Activated T-cell treated with anti-CD3 and anti-CD28 coated beads for 4 hours (primary cell): ENCODE measurements around the gene ACY1.

ENCODE experiments used
- DNase-seq: peaks from one replicate; pipeline ENCODE4 v3.0.0-alpha.2; 2020

ACY1 gene

DNA sequence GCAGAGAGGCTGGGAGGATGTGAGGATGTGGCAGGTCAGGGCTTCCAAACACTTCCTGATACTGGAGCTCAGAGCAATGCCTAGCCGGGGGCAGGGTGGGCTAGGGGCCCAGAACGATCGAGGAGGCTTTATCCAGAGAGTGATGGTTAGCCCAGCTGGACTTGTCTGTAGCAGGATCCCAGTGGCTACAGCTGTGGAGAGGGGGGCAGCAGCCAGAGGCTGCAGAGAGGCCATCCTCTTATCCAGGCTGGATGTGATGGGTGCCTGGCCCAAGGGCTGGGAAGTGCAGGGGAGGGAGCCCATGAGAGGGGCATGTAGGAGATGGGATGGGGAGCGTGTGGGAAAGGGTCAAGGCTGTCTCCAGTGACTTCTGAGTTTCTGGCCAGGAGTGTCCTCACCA lies 36.5 kb upstream of the ACY1 start:
- DNase-seq: no peak

GRCh38 chr3:51947215-51947900 lies 36.0 kb upstream of the ACY1 start:
- DNase-seq: no peak

DNA sequence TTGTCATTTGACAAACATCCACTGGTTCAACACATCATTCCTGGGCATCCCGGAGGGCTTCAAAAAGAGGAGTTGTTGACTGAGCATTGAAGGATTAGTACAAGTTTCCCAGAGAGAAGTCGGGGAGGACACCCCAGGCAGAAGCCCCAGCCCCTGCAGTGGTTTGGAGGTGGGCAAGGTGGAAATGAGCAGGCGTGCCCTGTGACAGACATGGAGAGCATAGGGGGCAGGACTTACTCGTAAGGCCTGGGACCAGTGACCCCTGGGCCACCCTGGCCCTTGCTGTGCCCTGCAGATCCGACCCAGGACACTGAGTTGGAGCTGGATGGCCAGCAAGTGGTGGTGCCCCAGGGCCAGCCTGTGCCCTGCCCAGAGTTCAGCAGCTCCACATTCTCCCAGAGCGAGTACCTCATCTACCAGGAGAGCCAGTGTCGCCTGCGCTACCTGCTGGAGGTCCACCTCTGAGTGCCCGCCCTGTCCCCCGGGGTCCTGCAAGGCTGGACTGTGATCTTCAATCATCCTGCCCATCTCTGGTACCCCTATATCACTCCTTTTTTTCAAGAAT lies 35.2 kb upstream of the ACY1 start:
- no peak for DNase-seq

DNA sequence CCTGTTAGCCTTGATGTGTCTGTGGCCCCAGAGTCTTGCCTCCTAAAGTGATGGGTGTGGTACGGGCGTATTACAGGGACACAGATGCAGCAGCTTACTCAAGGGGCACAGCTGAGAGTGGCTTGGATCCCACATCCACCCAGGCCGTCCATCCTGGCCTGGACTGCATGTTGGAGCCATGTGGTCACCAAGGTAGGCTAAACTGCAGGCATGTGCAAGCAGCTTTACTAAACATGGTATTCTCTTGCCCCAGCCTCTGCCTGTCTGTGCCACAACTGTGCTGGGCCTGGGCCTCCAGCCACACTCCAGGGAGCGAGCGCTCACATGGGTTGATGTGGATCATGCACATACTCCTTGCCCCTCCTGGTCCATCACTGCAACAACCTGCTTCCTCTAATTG lies 34.2 kb upstream of the ACY1 start:
- DNase-seq: no peak

DNA sequence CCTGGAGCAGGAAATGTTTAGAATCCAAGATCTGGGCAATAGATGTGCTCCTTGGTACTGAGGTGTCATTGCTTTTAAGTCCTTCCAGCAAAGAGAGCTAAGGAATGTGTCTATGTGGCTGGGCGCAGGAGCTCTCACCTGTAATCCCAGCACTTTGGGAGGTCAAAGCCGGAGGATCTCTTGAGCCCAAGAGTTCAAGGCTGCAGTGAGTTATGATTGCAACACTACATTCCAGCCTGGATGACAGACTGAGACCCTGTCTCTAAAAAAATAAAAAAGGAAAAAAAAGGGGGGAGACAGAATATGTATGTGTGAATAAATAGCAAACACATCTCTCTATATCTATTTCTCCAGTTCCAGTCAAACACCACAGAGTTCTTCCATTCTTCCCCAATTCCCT lies 32.4 kb upstream of the ACY1 start:
- DNase-seq: no peak

- no peak for DNase-seq
These were observed 29.9 kb upstream of the ACY1 start for GRCh38 chr3:51953445-51953844.

GRCh38 chr3:51954105-51954504 lies 29.2 kb upstream of the ACY1 start:
- DNase-seq: no peak

DNA sequence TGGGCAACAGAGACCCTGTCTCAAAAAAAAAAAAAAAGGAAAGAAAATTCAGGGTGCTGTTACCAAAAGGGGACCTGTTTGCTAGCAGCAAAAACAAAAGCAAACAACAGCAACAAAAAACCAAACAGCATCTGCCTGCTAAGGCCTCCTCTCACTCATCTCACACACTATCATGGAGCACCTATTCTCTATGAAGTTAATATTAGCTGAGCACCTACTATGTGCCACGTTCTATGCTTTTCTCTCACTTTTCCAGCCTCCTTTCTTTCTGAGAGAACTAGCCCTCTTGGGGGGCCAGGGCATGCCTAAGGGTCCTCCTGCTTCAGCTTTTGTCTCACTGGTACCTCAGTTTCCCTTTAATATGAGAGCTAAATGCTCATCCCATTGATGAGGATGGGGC lies 28.6 kb upstream of the ACY1 start:
- no peak for DNase-seq

GRCh38 chr3:51955175-51955892 lies 28.0 kb upstream of the ACY1 start, which contains the start of gene GPR62:
Gene GPR62 (plus strand): TSS chr3:51955381. CDS start chr3:51955653, 272 bp downstream.
- no peak for DNase-seq

DNA sequence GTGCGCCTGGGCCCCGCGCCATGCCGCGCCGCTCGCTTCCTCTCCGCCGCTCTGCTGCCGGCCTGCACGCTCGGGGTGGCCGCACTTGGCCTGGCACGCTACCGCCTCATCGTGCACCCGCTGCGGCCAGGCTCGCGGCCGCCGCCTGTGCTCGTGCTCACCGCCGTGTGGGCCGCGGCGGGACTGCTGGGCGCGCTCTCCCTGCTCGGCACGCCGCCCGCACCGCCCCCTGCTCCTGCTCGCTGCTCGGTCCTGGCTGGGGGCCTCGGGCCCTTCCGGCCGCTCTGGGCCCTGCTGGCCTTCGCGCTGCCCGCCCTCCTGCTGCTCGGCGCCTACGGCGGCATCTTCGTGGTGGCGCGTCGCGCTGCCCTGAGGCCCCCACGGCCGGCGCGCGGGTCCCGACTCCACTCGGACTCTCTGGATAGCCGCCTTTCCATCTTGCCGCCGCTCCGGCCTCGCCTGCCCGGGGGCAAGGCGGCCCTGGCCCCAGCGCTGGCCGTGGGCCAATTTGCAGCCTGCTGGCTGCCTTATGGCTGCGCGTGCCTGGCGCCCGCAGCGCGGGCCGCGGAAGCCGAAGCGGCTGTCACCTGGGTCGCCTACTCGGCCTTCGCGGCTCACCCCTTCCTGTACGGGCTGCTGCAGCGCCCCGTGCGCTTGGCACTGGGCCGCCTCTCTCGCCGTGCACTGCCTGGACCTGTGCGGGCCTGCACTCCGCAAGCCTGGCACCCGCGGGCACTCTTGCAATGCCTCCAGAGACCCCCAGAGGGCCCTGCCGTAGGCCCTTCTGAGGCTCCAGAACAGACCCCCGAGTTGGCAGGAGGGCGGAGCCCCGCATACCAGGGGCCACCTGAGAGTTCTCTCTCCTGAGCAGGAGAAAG lies 27.2 kb upstream of the ACY1 start:
- no peak for DNase-seq

DNA sequence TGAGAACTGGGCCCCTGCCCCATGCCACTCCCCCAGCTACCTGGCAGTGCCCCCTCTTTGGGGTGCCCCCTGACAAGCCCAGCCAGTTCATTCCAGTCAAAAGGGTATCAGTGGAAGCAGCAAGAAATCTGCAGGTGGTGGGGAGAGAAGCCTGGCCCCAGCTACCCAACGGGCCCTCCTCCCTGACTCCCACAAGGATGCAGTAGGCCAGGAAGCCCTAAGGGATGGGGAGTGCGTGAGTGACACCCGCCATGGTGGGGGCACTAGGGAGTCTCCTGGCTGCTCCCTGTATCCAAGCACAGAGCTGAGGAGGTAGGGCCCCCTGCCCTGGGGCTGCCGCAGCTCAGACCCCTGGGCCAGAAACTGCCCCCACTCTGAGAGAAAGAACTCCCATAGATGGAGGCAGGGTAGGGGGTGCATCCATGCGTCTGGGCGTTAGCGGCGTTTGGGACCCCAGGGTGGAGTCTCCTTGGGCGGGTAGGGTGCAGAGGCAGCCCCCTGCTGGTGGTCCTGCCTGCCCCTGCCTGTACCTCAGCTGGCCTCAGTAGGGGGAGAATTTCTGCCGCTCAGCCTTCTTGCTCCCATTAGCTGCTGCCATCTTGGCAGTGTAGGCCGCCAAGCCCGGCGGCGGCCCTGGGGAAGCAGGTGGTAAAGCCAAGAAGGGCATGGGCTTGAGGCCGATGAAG lies 25.7 kb upstream of the ACY1 start:
- no peak for DNase-seq

DNA sequence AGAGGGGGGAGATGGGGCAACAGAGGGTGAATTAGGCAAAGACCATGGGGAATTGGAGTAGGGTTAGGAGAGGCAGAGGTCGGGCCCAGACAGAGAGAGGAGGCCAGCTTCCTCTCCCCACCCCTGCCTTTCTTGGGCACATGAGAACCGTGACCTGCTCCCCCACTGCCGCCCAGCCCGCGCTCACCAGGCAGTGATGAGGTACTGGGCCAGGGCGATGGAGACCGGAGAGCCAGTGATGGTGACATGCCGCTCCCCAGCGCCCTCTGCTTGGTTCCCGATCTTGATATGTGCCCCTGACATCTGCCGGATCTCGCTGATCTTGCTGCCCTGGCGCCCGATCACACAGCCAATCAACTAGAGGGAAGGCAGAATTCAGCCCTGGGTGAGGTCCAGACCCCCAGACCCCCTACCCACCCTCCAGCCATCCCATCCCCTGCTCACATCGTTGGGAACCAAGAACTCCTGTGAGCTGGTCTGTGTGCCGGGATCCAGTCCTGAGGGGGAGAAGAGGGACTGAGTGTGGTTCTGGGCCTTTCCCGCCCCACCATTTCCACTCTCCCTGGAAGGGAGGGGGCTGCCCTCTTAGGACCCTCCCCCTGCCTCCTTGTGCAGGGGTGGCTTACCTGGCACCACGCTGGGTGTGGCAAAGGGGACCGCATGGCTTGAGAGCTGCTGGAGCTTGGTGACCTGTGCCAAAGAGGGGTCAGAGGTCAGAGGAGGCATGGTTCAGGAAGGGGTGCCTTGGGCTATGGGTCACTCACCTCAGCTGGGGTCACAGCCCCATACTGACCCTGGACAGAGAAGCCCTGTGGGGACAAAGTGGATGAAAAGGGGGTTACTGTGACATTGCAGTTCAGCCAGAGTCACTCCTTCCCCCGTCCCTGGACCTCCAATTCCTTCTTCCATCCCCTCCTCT lies 24.5 kb upstream of the ACY1 start:
- no peak for DNase-seq

GRCh38 chr3:51959651-51960050 lies 23.7 kb upstream of the ACY1 start:
- no peak for DNase-seq

- no peak for DNase-seq
These were observed 22.9 kb upstream of the ACY1 start for GRCh38 chr3:51960386-51960785.

GRCh38 chr3:51961011-51961410 lies 22.3 kb upstream of the ACY1 start:
- no peak for DNase-seq

- no peak for DNase-seq
These were observed 21.4 kb upstream of the ACY1 start for GRCh38 chr3:51961602-51962569.

DNA sequence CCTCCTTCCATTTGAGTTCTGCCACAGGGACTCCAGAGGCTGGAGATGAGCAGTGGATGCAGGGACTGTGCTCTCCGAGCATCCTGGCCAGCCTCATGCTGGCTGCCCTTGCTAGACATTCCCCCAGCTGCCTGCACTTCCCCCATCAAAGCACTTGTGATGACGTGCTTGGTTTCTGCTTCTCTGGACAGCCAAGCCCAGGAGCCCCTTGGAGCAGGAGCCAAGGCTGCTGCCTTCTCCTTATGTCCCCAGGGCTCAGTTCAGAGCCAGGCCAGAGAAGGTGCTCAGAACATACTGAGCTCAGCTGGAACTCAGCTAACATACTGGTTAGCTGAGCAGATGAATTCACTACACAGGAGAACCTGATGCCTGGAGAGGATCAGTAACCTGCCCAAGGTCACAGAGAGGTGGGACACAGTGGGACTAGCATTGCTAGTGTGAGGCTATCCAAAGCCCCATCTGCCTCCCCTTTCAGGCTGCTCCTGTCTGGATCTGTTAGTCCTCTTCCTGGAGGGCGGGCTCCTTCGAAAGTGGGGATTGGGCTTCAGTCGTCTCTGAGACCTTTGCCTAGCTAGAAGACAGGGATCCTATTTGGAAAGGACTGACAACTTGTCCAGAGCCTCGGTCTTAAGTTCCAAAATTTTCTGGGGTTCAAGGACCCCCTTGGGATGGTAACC lies 20.3 kb upstream of the ACY1 start:
- DNase-seq: no peak

GRCh38 chr3:51963951-51964451 lies 19.3 kb upstream of the ACY1 start:
- no peak for DNase-seq

- DNase-seq: no peak
These were observed 18.8 kb upstream of the ACY1 start for GRCh38 chr3:51964521-51964920.

- DNase-seq: no peak
These were observed 17.3 kb upstream of the ACY1 start for GRCh38 chr3:51966016-51966415.
